ENCODE results near the gene FNDC3B. TPM values are rescaled to one million over a fixed set of nuclear protein-coding genes. Genes with fewer than 3 reads are reported as not detected.
A peak's percentile ranks its signal among the peaks of the same experiment; 100 is the strongest.

FNDC3B gene
- total RNA-seq, 1 donor from 2014 or later = 56.1 TPM

DNA sequence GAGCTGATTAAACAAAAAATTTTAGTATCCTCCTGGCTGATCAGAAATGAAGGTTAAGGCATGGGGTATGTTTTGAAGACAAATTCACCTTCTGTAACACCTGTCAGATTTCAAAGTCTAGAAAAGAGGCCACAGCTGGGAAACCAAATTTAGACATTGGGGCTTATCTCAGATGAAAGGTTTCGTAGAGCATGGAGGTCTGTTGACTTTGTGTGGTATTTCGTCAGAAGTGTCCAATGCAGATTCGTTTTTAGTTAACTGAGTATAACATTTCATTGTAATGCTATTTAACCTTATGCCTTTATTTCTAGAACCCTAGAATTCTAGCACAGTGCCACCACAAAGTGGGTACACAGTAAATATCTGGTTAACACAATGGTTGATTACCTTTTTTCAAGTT lies 61.7 kb downstream of the FNDC3B start:
- DNase-seq (no peak), ATAC-seq (ENCODE audit: poor library complexity) (no peak)
- intact Hi-C loops (cut with DNase I) = no loop called here

DNA sequence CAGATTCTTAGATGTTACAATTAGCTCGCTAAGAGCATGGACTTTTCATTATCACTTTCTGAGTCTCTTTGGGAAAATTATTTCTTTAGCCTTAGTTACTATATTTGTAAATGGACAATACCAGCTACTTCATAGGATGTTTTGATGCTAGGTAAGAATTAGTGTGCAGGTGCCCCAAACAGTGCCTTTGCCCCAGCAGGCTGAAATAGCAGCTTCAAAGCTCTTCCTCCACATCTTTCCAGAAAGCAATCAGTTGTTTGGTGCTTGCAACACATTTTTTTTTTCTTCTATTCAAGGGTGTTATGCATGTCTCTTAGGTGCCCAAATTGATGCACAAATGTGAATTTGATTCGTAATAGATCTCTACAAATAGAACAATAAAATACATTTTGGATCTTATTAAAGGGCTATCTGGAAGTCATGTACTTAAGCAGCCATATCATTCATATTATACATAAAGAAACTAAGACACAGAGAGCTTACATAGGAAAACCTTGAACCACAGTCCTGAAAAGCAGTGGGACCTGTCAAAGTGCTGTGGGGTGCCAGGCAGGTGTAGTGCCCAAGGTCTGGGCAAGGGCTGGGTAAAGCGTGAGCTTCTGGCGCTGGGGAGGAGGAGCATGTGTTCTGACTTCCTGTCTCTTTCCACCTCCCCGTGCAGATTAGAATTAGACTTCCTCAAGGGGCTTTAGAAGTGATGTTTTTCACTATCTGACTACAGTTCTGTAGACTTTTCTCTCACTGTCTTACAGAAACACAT lies 62.9 kb downstream of the FNDC3B start:
- DNase-seq (peak; percentile 44), ATAC-seq (ENCODE audit: poor library complexity) (no peak)
- intact Hi-C loops (cut with DNase I) = no loop called here

DNA sequence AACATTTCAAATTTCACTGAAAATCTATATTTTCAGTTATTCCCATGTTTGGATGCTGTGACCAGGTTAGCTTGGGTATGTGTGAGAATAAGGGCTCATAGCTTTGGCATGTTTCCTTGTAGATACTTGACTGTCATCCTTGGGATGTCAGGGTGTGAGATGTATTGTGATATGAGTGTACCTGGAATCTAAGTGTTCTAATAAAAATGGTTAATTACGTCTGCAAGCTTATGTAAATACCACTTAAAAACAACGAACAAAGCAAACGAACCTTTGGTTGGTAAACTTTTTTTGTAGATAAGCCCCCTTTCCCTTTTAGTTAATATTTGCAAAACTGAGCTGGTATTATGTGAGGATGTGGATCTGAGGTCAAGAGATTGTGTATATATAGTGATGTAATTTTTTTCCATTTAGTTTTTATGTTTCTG lies 63.5 kb downstream of the FNDC3B start:
- DNase-seq = no peak
- ATAC-seq (ENCODE audit: poor library complexity) = no peak
- intact Hi-C loops (cut with DNase I) = no loop called here

DNA sequence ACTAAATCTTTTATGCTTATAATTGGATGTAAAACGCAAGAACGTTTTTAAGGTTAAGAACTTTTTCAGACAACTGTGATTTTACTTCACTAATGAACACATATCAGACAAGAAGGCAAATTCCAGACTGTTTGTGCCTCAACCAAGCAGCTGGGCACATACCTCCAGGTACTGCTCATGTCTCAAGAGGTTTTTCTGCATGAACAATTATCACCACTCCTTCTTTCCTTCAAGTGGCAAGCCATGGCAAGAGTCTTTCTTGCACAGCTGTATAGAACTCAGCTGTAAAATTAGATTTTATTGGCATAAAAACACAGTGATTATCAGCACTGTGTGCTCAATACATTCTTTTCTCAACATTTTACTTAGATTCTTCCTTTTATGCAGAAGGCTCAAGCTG lies 64.3 kb downstream of the FNDC3B start:
- intact Hi-C loops (cut with DNase I) = no loop called here
- ATAC-seq (ENCODE audit: poor library complexity) = no peak
- no peak for DNase-seq

DNA sequence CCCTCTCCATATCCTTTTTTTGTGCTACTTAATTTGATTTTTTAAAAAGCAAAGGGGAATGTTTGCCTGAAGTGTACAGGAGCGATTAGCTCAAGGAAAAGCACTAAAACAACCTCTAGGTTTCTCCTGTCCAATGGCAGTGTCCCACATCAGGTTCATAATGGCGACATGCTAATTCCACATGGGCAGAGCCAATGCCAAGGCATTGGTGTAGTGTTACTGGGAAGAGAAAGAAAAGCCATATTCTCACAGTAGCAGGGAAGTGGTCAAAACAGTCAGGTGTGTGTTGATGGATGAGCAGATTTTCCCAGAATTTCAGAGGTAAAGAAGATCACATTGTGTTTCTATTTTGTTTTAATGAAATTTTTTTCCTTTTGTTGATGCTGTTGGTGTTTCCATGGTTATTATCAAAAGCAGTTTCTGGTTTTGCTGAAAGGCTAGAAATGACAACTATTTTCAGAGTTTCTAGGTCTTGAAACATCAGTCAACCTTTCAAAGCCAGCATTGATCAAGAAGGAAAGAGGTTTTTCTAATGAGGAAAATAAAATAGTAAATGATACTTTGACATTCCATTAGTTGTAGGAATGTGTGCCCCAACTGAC lies 65.2 kb downstream of the FNDC3B start:
- intact Hi-C loops (cut with DNase I) = no loop called here
- ATAC-seq (ENCODE audit: poor library complexity) (peak; percentile 49), DNase-seq (no peak)

DNA sequence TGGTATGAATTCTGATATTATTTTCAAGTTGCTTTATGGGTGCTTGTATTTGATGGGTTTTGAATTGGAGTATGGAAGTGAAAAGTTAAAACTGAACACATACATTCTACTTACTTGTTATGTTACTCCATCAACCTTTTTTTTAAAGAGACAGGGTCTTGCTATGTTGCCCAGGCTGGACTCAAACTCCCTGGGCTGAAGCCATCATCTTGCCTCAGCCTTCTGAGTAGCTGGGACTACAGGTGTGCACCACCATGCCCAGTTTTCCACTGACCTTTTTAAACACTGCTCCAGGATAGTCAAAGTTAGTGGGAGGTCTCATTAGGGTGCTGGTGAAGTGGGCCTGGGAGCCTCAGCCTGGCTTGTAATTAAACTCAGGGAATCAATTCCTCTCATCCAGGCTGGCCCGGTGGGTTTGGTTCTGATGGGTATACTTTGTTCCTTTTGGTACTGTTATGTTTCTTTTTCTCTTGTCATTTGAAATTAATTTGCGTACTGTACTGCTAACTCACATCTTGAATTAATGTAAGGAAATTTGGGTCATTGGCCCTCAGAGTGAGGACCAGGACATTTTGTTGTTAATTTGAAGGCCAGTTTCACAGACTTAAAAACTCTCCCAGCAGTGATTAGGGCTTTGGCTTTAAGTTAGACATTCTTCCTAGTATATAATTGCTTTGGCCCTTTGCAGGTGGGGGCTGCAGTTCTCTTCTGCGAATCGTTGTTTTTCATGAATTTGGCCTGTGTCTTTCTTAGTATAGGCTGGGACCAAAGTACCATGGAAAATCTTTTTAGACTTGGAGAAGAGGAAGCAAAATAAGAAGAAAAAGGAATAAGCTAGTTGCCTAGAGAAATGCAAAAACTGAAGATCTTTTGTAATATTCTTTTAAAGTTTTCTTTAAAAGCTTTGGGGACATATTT lies 66.9 kb downstream of the FNDC3B start:
- DNase-seq (no peak), ATAC-seq (ENCODE audit: poor library complexity) (no peak)
- intact Hi-C loops (cut with DNase I) = no loop called here

DNA sequence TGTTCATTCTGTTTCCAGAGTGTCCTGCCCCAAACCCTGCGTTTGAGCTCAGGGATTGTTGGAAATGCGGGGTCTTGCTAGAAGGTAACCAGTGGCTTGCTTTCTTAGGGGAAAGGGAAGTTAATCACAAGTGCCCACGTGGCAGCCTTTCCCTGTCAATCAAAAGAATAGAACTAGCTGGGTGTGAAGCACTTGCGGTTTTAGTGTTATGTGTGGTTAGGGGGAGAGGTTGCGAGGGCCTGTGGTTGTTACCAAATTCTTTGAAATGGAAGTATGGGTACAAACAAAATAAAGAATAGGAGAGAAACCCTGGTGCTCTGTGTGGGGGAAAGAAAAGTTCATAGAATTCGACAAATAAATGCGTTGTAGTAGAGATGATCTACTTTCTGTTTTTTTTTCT lies 67.6 kb downstream of the FNDC3B start:
- intact Hi-C loops (cut with DNase I) = no loop called here

DNA sequence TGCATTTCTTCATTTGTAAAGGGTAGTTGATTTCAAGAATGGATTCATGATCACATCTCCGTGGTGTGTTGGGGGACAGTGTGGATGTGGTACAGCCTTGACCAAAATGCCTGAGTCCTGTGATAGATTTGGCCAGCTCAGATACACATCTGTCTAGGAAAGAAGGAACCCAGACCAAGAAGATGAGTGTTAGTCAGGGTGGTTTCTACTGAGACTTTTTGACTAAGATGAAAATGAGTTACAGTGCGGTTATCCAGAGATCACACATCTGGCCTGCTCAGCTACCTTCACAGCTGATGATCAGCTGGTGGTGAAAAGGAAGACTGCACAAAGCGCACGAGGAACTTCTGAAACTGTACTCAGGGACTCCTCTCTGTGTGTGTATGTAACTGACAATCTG lies 68.0 kb downstream of the FNDC3B start:
- intact Hi-C loops (cut with DNase I) = no loop called here
- DNase-seq (no peak), ATAC-seq (ENCODE audit: poor library complexity) (no peak)

More for the DNA sequence above, 67.6 kb downstream of the FNDC3B start:
- DNase-seq = peak; percentile 46
- peak; percentile 40 for ATAC-seq (ENCODE audit: poor library complexity)

DNA sequence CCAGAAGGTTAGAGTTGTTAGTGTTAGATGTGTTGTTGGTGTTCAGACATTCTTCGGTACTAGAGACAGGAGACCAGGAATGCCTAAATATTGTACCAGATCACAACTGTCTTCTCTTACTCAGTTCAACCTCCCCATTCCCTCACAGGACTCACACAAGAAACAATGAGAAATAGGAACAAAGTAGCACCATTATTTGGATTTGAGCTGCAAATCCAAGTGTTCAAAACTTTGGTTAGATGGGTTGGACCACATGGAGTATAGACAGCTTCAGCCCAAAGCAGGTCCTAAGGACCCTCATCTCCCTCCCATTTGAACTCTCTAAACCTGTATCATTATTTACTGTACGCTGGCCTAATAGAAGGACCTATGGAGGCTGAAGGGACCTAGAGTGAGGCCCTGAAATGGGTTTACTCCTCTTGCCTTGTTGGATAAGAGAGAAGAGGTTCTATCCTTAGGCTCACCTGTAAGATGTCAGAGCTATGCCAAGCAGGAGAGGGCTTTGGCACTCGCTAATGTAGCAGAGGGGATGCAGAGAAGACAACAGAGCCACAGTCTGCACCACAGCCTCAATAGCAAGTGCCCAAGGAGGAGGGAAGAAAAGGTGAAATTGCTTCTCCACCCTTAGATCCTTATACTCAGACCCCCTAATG lies 70.9 kb downstream of the FNDC3B start:
- no peak for ATAC-seq (ENCODE audit: poor library complexity)
- DNase-seq = no peak
- intact Hi-C loops (cut with DNase I) = no loop called here

DNA sequence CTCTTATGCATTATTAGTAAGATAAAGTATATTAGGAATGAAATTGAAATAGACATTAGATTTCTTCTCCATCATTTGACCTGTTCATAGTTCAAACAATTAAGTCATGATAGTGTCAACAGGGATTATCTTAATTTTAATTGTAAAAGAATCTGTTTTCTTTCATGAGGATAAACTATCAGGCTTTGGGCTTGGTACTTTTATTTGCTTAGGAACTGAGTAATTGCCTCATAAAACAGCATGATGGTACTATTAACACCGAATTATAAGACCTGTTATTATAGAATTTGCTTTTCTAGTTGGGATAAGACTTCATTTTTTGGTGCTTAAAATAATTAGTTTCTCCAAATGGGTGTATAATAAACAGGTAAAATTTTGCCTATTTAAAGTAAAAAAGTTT lies 71.8 kb downstream of the FNDC3B start:
- intact Hi-C loops (cut with DNase I) = no loop called here
- DNase-seq (no peak), ATAC-seq (ENCODE audit: poor library complexity) (no peak)

DNA sequence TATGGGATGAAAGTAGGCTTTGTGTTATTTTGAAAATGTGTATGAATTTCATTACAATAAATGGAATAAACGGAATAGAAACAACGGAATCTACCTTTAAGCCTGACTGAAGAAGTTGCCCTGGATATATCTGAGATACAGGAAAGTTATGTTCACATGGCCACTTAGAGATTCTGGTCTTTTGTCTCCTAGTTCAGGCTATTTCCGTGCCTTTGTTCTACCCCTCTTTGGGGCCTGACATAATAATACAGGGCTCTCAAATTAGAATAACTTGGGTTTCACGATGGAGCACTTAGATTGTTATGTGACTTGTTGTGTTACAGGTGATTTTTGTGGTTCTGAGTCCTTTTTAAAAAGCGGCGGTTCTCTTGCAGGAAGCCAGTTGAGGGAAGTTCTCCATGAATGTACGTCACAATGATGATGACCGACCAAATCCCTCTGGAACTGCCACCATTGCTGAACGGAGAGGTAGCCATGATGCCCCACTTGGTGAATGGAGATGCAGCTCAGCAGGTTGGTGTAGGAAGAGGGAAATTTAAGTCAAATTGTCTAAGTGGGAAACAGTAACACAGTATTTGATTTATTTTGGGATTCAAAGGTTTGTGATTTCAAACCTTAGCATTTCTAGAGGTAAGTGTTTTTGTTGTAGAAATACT lies 72.8 kb downstream of the FNDC3B start:
- DNase-seq = no peak
- ATAC-seq (ENCODE audit: poor library complexity) = no peak
- intact Hi-C loops (cut with DNase I) = no loop called here

DNA sequence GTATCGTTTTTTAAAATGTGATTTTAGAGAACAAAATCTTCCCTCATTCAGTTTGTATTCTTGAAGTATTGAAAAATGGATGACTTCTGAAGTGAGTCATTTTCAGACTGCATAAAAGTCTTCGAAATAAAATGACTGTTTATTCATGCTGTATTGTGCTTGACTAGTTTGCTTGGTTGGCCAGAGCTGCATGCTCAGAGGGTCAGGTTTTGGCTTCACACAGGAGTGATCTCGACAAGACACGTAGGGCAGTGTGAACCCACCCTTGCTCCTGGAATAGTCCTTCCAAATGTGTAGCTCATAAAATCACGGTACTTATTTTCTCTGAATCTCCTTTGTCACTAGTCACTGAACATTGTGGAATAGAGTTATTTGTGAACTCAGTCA lies 73.3 kb downstream of the FNDC3B start:
- intact Hi-C loops (cut with DNase I) = no loop called here
- no peak for DNase-seq

DNA sequence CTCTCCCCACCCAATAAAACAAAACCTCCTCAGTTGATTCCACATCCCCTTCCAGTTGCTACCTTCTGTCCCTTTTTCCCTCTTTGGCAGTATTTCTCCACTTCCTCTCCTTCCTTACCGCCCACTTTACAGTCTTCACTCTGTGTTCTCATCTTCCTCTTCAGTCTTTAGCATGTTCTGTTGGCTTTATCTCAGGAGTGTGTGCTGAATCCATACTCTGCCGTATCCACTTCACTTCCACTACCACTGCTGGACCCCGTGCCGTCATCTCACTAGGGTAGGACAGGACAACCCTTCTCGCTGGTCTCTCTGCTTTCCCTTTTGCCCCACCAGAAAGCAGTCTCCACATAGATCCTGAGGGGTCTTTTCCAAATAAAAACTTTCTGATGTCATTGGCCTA lies 74.3 kb downstream of the FNDC3B start:
- ATAC-seq (ENCODE audit: poor library complexity) = no peak
- DNase-seq = no peak
- intact Hi-C loops (cut with DNase I) = no loop called here

More for the DNA sequence above, 73.3 kb downstream of the FNDC3B start:
- no peak for ATAC-seq (ENCODE audit: poor library complexity)

DNA sequence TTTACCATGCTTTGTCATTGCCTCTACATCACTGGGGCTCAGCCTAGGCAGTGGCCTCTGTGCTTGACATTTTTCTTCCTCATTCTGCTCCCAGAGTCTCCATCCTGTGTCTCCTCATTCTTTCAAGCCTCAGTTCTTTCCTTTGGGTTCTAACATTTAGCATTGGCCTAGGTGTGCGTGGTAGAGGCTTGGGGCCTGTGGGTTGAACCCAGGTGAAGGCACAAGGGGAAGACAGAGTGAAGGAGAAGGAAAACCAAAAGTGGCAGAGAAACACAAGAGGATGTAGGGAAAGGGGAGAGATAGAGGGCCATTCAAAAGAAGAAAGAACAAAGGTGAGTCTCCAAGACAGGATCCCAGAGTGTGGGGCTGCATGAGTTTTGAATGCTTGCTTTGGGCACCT lies 75.7 kb downstream of the FNDC3B start:
- ATAC-seq (ENCODE audit: poor library complexity) (no peak), DNase-seq (no peak)
- intact Hi-C loops (cut with DNase I) = no loop called here

DNA sequence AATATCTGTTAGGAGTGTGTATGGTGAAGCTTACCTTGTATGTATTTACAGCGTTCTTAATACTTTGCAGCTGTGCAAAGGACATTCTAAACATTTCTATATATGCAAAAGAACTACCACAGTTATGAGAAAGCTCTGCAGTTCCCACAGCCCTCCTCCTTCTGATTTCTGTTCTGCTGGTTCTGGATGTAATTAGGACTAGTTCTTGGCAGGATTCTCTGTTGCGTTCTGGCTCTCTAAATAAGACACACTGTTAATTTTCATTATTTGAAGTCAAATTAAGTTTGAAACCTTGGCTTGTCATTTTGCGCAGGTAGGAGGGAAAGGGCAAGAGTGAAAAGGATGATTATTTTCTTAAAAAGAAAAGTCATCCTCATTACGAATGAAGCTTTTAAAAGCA lies 76.4 kb downstream of the FNDC3B start:
- DNase-seq = no peak
- intact Hi-C loops (cut with DNase I) = no loop called here
- no peak for ATAC-seq (ENCODE audit: poor library complexity)

DNA sequence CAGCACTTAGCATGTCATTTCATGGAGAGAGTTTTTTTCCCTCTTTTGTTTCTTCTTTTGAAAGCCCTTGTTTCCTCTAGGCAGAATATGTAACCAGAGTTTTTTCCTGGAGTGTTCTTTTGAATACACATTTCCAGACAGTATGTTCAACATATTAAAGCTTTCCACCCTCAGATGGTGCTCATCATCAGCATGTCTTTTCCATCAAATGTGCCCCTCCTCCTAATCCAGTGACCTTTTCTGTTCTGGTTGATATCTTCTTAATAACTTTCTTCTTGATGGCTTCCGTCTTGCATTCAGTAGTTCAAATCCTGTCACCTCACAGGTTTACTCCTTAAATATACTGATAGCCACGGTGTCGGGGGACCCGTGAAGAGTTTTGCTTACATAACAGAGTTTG lies 78.6 kb downstream of the FNDC3B start:
- ATAC-seq (ENCODE audit: poor library complexity) (no peak), DNase-seq (no peak)
- intact Hi-C loops (cut with DNase I) = no loop called here

DNA sequence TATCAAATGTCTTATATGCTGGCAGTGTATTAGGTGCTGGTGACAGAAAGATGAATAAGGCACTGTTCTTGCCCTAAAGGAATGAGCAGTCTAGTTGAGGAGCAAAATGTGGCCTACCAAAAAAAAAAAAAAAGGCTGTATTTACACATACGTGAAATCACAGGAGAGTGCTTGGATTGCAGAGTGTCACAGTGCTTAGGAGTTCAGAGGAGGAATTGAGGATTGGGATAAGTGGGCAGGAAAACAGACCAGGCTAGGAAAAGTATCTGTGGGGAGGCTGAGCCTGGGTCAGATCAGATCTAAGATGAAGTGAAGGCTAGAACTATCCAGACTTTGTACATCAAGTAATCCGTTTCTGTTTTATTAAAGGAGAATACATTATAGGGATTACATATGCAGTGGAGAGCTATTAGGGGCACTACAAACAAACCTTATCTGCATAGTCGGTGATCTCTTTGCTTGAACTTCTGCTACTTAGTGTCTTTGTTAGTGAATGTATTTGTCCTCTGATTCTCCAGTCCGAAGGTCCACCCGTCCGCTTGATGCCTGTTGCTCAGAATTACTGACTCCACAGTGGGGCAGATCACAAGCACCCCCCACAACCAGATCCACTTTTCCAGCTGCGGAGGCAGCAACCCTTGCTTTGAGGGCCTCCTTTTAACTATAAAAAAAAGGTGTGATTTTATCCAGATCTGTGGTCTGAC lies 80.0 kb downstream of the FNDC3B start:
- DNase-seq = no peak
- intact Hi-C loops (cut with DNase I) = no loop called here
- no peak for ATAC-seq (ENCODE audit: poor library complexity)

DNA sequence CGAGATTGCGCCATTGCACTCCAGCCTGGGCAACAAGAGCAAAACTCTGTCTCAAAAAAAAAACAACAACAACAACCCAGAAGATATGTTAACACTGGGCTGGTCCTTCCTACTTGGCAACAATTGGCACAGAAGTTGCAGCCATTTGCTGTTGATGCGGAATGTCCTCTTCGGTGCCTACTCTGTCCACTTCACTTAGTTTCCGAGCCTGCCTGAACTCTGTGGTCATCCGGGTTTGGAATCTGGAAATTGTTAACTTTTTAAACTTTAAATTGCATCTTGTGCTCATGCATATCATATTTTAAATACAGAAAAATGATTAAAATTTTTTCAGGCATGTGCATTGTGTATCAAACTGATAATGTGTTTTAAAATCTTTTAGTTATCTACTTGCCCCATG lies 81.5 kb downstream of the FNDC3B start:
- intact Hi-C loops (cut with DNase I) = no loop called here
- no peak for ATAC-seq (ENCODE audit: poor library complexity)

More for the DNA sequence above, 81.5 kb downstream of the FNDC3B start:
- DNase-seq = no peak
